GF-D8 (cell line): ENCODE results near the gene SLC9A6.
A peak's percentile ranks its signal among the peaks of the same experiment; 100 is the strongest.
"Not testable (repeated sequence)": the region's sequence is repeated elsewhere in the genome, so short reads cannot be mapped to it uniquely, and the experiment has no call there.

Experiments used
- DNase-seq: peaks from one replicate; lab custom pipeline; 2025; lab: John Stamatoyannopoulos, UW

SLC9A6 gene

DNA sequence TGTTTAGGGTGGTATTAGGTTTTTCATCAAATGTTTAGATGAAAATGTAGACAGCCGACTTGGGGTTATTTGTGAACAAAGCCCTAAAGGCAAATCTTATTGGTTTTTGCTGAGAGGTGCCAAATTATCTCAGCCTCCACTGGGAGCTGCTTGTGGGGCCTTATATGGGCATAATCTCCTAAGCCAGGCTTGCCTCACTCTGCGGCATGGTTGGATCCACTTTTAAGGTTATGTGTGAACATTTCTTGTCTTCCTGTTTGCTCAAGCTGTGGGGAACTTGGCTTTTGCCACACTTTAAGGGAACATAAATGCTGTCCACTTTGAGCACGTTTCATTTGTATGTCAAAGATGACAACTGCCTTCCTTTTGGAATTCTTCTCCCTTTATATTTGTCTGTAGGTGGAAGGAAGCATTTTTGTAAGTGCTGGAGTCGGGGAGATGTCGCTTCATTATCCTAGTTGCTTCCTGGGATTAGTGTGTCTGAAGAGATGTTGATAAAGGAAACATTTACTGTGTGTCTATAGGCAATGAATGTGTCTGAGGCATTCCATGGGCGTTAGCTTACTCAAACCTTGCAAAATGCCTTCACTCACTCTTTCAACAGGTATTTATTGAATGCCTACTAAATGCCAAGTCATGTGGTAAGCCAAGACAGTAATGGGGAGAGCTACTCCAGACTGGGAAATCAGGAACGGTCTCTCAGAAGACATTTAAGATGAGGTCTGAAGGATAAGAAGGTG lies 78.3 kb downstream of the SLC9A6 start:
- DNase-seq: peak; percentile 28

DNA sequence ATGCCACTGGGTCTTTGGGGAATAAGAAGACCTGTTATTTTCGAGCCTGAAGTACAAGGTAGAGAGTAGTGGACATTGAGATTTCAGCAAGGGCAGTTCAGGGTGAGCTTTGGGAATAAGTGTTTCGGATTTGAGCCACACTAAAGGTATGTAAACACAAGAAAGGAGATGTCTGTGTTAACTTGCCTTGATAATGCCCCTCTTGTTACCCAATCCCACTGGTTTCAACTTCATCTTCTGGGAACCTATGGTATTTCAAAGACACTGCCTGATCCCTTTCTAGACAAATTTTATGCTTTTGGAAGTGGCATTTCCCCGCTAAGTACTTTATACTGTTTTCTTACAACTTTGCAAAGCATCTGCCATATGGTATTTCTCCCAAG lies 79.4 kb downstream of the SLC9A6 start:
- no peak for DNase-seq

DNA sequence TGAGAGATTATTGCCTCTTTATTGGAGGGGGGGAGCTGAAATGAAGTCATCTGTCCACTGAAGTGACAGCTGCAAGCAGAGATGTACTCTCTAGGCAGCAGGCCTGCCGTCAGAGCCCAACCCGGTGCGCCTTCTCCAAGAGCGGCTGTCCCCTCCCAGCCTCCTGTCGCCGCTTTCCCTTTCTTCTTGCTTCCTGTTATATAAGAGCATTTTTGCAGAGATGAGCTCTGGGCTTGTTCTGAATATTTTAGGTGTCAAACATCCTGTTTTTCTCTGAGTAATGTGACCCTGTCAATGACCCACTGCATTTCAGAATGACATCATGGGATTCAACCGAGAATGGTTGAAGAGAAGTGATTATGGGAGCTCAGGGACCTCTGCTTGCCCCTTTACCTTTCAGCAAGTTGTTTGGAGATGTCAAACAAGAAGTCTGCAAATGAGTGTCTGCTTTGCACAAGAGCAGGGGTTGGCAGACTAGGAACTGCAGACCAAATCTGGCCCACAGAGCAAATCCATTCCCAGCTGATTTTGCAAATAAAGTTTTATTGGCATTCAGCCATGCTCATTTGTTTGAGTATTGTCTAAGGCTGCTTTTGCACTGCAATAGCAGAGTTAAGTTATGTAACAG lies 79.9 kb downstream of the SLC9A6 start:
- no peak for DNase-seq

DNA sequence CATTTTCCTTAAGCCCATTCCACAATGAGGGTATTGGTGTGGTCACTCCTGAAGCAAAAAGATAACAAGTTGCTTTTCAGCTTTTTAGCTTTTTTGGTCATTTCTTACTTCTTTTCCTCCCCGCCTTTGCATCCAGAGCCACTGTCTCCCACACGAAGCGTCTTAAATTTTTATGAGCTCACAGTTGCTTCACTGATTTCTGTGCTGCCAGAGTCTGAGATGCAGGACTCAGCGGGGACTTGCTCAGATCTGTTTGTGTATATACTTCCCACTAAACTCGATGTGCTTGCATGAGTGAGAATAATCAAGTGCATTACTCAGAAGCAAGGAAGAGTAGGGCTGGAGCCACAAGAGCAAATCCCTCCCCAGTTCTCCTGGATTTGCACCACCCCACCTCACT lies 81.9 kb downstream of the SLC9A6 start:
- no peak for DNase-seq

DNA sequence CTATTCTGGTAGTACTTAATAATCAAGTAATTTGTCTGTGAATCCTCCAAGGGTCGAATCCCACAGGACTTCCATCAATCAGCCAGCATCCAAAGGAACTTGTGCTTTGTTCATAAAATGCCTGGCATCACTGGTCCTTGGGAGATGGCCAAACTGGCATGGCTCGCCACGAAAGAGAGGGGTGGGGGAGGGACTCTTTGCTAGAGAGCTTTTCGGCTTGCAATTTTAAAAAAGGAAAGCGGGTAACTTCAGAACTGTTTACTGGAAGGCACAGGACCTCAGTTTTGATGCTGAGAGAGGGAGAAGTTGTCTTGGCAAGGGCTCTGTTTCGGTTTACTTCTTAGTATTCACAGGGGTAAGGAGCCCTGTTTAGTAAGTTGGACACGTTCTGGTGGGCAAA lies 82.7 kb downstream of the SLC9A6 start:
- DNase-seq: no peak

DNA sequence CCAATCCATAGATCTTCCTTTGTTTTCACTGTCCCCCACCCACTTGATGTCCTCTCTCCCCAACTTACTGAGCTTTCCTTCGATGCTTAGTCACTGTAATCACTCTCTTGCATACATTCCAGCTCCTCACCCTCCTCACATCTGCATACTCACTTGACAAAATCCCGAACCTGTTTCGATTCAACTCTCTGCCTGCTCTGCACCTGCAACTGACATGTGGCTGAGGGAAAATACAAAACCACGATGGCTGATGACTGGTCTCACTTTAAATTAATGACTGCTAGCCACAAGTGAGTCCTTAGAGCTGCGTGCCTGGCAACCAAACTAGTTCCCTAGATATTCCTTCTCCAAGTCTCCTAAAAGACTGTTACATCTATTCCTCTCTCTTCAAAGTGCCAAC lies 91.7 kb downstream of the SLC9A6 start:
- DNase-seq: no peak

DNA sequence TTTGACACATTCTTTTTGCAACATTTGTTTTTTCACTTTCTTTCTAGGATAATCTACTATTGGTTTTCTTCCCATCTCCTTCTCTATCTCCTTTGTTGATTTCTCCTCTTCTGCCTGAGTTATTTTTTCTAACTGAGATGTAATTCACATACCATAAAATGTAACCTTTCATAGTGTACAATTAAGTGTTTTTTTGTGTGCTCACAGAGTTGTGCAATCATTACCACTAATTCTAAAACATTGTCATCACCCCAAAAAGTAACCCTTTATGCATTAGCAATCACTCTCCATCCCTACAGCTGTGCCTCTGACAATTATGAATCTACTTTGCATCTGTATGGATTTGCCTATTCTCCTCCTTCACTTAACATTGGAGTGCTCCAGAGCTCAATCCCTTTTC lies 95.5 kb downstream of the SLC9A6 start:
- DNase-seq: no peak

DNA sequence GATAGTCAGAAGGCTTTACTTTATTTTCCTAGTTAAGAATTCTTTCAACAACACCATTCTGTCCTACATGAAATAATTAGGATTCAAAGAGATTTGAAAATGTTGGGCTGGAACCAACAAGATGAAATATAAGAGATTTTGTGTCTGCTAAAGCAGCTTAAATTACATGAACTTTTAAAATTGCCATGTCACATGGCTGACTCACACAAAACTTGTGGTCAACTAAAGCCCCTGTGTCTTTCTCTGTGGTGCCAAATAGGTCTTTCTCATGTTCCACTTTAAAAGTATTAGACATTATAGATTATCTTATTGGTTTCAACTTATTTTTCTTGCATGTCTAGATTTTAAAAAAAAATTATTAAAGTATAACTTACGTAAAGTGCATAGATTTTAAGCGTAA lies 101.3 kb downstream of the SLC9A6 start:
- no peak for DNase-seq

DNA sequence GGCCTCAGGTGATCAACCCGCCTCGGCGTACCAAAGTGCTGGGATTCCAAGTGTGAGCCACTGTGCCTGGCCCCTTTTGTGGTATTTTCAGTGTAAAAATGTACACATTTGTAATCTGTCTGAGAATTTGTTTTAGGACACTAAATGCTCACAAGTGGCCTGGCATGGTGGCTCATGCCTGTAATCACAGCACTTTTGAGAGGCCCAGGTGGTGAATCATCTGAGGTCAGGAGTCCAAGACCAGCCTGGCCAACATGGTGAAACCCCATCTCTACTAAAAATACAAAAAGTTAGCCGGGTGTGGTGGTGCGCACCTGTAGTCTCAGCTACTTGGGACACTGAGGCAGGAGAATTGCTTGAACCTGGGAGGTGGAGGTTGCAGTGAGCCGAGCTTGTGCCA lies 106.7 kb downstream of the SLC9A6 start:
- not testable (repeated sequence) for DNase-seq

DNA sequence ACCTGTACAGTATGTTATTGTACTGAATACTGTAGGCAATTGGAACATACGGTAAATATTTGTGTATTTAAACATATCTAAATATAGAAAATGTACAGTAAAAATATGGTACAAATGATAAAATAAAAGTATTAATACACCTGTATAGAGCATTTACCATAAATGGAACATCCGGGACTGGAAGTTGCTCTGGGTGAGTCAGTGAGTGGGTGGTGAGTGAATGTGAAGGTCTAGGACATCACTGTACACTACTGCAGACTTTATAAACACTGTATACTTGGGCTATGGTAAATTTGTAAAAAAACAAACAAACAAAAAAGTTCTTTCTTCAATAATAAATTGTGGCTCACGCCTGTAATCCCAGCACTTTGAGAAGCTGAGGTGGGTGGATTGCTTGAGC lies 109.7 kb downstream of the SLC9A6 start:
- no peak for DNase-seq
